GM12872 (cell line): ENCODE data around the gene CNTNAP5.

Experiments
- CTCF ChIP-seq: IDR thresholded peaks from 3 replicates; pipeline ENCODE4 v1.5.1; 2011; ENCODE audit warnings: low read depth, mild to moderate bottlenecking, low read length, moderate library complexity; ENCODE audit not compliant: insufficient read depth

The CNTNAP5 gene

GRCh38 chr2:124836416-124836815 lies 811.3 kb downstream of the CNTNAP5 start:
- no peak for TF ChIP-seq CTCF

GRCh38 chr2:124837496-124837895 lies 812.4 kb downstream of the CNTNAP5 start:
- no peak for TF ChIP-seq CTCF

- no peak for TF ChIP-seq CTCF
These were observed 813.3 kb downstream of the CNTNAP5 start for GRCh38 chr2:124838406-124838805.

GRCh38 chr2:124867247-124867646 lies 842.2 kb downstream of the CNTNAP5 start:
- no peak for TF ChIP-seq CTCF

GRCh38 chr2:124874219-124874618 lies 849.1 kb downstream of the CNTNAP5 start:
- TF ChIP-seq CTCF = no peak

GRCh38 chr2:124874676-124875075 lies 849.6 kb downstream of the CNTNAP5 start:
- TF ChIP-seq CTCF = no peak

- no peak for TF ChIP-seq CTCF
These were observed 850.6 kb downstream of the CNTNAP5 start for GRCh38 chr2:124875627-124876244.
